ENCODE measurements around the gene LPCAT1.
"Not testable (repeated sequence)": the region's sequence is repeated elsewhere in the genome, so short reads cannot be mapped to it uniquely, and the experiment has no call there.

Gene LPCAT1

GRCh38 chr5:1480217-1480616, 43.5 kb downstream of the LPCAT1 start:
- DNase-seq, result no peak

GRCh38 chr5:1479581-1480188, 44.1 kb downstream of the LPCAT1 start:
- no peak for DNase-seq

- no peak for DNase-seq
Measured at GRCh38 chr5:1479066-1479465, 44.7 kb downstream of the LPCAT1 start.

- DNase-seq, result no peak
Measured at GRCh38 chr5:1478271-1479035, 45.3 kb downstream of the LPCAT1 start.

GRCh38 chr5:1477341-1477740, 46.4 kb downstream of the LPCAT1 start:
- DNase-seq, result no peak

GRCh38 chr5:1476967-1477310, 46.8 kb downstream of the LPCAT1 start:
- DNase-seq, result no peak

- no peak for DNase-seq
Measured at GRCh38 chr5:1476181-1476966, 47.4 kb downstream of the LPCAT1 start.

- not testable (repeated sequence) for DNase-seq
Measured at GRCh38 chr5:1475544-1475900, 48.2 kb downstream of the LPCAT1 start.

GRCh38 chr5:1474866-1475543, 48.8 kb downstream of the LPCAT1 start:
- no peak for DNase-seq

GRCh38 chr5:1474183-1474839, 49.4 kb downstream of the LPCAT1 start:
- no peak for DNase-seq

GRCh38 chr5:1473746-1474145, 50.0 kb downstream of the LPCAT1 start:
- DNase-seq, result no peak

GRCh38 chr5:1472964-1473628, 50.7 kb downstream of the LPCAT1 start:
- no peak for DNase-seq

- no peak for DNase-seq
Measured at GRCh38 chr5:1471997-1472963, 51.5 kb downstream of the LPCAT1 start.

- no peak for DNase-seq
Measured at GRCh38 chr5:1471240-1471853, 52.4 kb downstream of the LPCAT1 start.

GRCh38 chr5:1470762-1471211, 53.0 kb downstream of the LPCAT1 start:
- DNase-seq, result no peak

- DNase-seq, result no peak
Measured at GRCh38 chr5:1468629-1469527, 54.9 kb downstream of the LPCAT1 start.

- DNase-seq, result peak; percentile 39
Measured at GRCh38 chr5:1468247-1468612, 55.5 kb downstream of the LPCAT1 start.

GRCh38 chr5:1467341-1468246, 56.2 kb downstream of the LPCAT1 start:
- DNase-seq, result no peak

All from right kidney (tissue), 1 donor.